NCI-H748 treated with DMSO at 0.1 percent for 48 hours (cell line): ENCODE data around the gene SMG6.
"Not testable (repeated sequence)": the region's sequence is repeated elsewhere in the genome, so short reads cannot be mapped to it uniquely, and the experiment has no call there.

Source experiments
- DNase-seq: peaks from one replicate; lab custom pipeline; 2025; lab: John Stamatoyannopoulos, UW

SMG6 gene

GRCh38 chr17:2144701-2145100, 158.9 kb downstream of the SMG6 start:
- no peak for DNase-seq

- DNase-seq: no peak
Observed at GRCh38 chr17:2143332-2143731, 160.3 kb downstream of the SMG6 start.

GRCh38 chr17:2142682-2143081, 160.9 kb downstream of the SMG6 start:
- not testable (repeated sequence) for DNase-seq

- no peak for DNase-seq
Observed at GRCh38 chr17:2140683-2141082, 162.9 kb downstream of the SMG6 start.

GRCh38 chr17:2138761-2139160, 164.8 kb downstream of the SMG6 start:
- no peak for DNase-seq

GRCh38 chr17:2138318-2138717, 165.3 kb downstream of the SMG6 start:
- DNase-seq: no peak

- DNase-seq: no peak
Observed at GRCh38 chr17:2137342-2138098, 166.1 kb downstream of the SMG6 start.

GRCh38 chr17:2136241-2136640, 167.3 kb downstream of the SMG6 start:
- DNase-seq: no peak

GRCh38 chr17:2128011-2128410, 175.6 kb downstream of the SMG6 start:
- no peak for DNase-seq

- no peak for DNase-seq
Observed at GRCh38 chr17:2125013-2125535, 178.5 kb downstream of the SMG6 start.

- no peak for DNase-seq
Observed at GRCh38 chr17:2124391-2124790, 179.2 kb downstream of the SMG6 start.

GRCh38 chr17:2123375-2124251, 180.0 kb downstream of the SMG6 start:
- DNase-seq: peak; percentile 37

GRCh38 chr17:2122641-2123302, 180.8 kb downstream of the SMG6 start:
- DNase-seq: no peak

GRCh38 chr17:2120586-2121335, 182.8 kb downstream of the SMG6 start:
- DNase-seq: no peak

- DNase-seq: no peak
Observed at GRCh38 chr17:2113279-2113622, 190.3 kb downstream of the SMG6 start.

GRCh38 chr17:2111691-2112090, 191.9 kb downstream of the SMG6 start:
- DNase-seq: no peak

GRCh38 chr17:2110436-2110835, 193.1 kb downstream of the SMG6 start:
- DNase-seq: no peak

GRCh38 chr17:2108170-2108569, 195.4 kb downstream of the SMG6 start:
- DNase-seq: no peak

GRCh38 chr17:2107506-2107905, 196.1 kb downstream of the SMG6 start:
- DNase-seq: no peak

GRCh38 chr17:2107050-2107449, 196.5 kb downstream of the SMG6 start:
- no peak for DNase-seq

GRCh38 chr17:2106308-2106955, 197.2 kb downstream of the SMG6 start:
- DNase-seq: no peak
